ENCODE results near the gene PTTG1IP2.

DNA sequence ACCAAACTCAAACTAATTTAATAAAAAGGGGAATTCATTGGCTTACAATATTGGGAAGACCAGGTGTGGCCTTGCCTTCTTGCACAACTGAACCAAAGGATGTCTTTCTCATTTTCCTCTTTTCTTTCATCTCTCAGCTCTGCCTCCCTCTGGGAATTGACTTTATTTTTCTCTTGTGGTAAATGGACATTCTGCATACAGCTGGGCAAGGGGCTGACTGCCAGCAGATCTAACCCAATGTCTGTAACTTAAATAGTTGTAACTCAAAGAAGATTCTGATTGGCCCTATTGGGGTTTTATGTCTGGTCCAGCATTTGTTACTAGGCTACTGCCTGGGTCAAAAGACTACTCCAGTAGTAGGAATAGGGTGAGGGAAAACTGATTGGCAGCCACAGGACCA, 15.3 kb downstream of the PTTG1IP2 start:
- TF ChIP-seq POLR2A (IDR thresholded peaks at IDR 0.05; ENCODE audit: low read depth, low read length): no peak
- TF ChIP-seq, protein P1, sequence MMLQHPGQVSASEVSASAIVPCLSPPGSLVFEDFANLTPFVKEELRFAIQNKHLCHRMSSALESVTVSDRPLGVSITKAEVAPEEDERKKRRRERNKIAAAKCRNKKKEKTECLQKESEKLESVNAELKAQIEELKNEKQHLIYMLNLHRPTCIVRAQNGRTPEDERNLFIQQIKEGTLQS (IDR thresholded peaks at IDR 0.05; ENCODE audit: borderline replicate concordance, extremely low read depth, low read depth, low read length): no peak
- no peak for TF ChIP-seq HDGF (IDR thresholded peaks at IDR 0.05)
- no peak for TF ChIP-seq CTCF (IDR thresholded peaks at IDR 0.05 in 2 of 3, conservative IDR thresholded peaks at IDR 0.05 in 1 of 3; ENCODE audit: control insufficient read depth in 2 of 3, extremely low read depth in 1 of 3, insufficient read depth in 1 of 3, low read depth in 3 of 3, low read length in 3 of 3)
- TF ChIP-seq CEBPB (IDR thresholded peaks at IDR 0.05; ENCODE audit: borderline replicate concordance in 1 of 2, low read depth in 2 of 2, low read length in 2 of 2): no peak
- no peak for TF ChIP-seq EP300 (IDR thresholded peaks at IDR 0.05; ENCODE audit: borderline replicate concordance in 1 of 2, control insufficient read depth in 1 of 2, low read depth in 2 of 2, low read length in 2 of 2)
- TF ChIP-seq ZSCAN29 (IDR thresholded peaks at IDR 0.05): no peak
- TF ChIP-seq ZBTB11 (CRISPR knock-in tag; IDR thresholded peaks at IDR 0.05): no peak
- TF ChIP-seq YBX1 (IDR thresholded peaks at IDR 0.05): no peak
